Activated CD4-positive, alpha-beta T cell treated with anti-CD3 and anti-CD28 coated beads, Interleukin-2, amount 50 U/mL, for 48 hours (primary cell): ENCODE results near the gene VTI1B.

ENCODE experiments used
- DNase-seq, 2 experiments: peaks; one replicate each; pipeline ENCODE4 v3.0.0-alpha.2; 2020

The VTI1B gene

DNA sequence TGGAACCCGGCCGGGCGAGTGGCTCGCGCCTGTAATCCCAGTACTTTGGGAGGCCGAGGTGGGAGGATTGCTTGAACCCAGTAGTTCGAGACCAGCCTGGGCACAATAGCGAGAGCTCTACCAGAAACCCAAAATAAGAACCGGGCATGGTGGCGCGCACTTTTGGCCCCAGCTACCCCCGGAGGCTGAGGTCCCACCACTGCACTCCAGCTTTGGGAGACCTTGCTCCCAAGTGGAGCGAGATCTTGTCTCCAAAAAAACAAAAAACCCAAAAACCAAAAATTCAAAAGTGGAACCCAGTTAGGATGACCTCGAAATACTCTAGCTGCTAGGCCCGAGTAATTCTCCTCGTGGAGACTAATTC is 769 bp upstream of the VTI1B start:
- no peak for DNase-seq

DNA sequence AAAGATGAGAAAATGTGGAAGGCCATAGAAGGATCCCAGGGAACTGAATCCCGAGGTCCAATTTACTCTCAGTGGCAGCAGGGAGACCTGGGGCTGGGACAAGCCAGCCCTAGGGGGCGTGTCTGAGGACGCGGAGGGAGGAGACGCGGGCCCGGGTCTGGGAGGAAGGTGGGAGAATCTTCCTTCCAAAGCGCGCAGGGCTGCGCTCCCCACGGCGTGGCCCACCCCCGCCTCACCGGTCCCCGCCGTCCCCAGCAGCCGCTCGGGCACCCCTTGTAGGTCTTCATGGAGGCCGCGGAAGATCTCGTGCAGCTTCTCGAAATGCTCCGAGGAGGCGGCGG is 323 bp downstream of the VTI1B start:
- peak; percentile 64 to 70 for DNase-seq

DNA sequence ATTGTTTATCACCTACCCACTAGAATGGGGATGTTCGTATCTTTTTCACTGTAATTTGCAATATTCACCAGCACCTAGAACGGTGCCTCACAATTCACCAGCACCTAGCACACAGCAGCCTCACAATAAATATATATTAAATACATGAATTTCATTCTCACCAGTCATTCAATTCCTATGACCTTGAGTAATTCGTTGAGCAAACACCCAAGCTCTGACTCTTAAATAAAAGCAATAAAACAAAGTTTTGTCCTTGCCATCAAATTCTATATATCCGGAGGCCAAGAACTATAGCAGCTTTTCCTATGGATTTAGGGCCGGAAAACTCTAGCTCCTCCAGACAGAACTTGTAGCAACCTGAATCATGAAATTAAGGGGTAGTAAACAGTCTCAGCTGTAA is 981 bp downstream of the VTI1B start:
- no peak for DNase-seq

- no peak for DNase-seq
Observed at GRCh38 chr14:67668559-67668958, 5.9 kb downstream of the VTI1B start.

DNA sequence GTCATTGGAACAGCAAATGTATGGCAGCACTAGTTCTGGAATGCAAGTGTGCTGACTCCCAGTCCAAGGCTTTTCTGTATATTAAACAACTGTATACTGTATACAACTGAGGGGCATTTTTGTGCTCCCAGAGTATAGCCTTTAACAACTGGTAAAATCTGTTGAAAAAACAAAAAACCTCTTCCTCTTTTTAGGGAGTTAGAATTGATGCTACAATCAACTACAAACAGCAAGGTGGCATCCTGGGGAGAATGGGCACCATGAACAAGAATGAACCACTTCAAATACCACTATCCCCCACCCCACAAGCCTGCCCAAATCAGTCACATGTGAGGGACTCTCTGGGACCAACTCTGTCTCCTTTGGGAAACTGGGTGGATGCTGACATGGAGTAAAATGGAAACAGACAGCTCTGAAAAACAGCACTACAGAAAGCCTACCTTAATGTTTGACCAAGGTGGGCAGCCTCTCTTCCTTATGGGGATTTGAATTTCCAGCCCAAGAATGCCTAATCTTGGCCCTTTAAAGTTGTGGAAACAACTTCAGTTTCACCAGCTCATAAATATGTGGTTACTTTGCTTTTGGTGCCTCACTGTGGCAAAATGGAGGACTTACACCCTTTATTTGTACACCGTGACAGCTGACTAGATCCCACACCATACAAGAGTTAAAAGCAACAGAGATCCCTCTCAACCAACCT is 7.5 kb downstream of the VTI1B start:
- DNase-seq = peak in 1 of 2 experiments; percentile 18

GRCh38 chr14:67665868-67666267 is 8.6 kb downstream of the VTI1B start:
- DNase-seq = no peak

- DNase-seq = no peak
Observed at GRCh38 chr14:67663633-67664032, 10.8 kb downstream of the VTI1B start.

DNA sequence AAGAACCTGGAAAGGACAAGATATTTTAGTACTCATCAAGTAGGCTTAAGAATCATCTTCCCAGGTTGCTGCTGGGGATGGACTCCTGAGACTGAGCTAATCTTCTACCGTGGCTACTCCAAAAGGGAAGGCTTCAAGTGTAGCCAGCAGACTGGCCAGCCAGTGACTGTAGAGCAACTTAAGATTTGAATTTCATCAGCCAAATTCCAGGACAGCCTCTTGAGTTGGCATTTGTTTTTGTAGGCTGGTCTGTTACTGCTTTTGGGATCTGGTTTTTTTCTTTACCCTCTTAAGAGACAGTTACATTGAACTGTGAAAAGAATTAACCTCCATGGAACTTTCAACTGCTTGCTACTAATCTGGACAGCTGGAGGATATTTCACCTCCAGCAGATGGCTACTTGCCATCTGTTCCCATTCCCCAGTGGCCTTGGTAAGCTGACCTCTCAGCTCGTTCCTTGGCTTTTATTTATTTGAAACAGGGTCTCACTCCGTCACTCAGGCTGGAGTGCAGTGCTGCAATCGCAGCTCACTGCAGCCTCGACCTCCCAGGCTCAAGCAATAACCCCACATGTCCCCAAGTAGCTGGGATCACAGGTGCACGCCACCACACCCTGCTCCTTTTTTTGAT is 20.7 kb downstream of the VTI1B start:
- no peak for DNase-seq

- DNase-seq = no peak
Observed at GRCh38 chr14:67652189-67652588, 22.2 kb downstream of the VTI1B start.

- no peak for DNase-seq
Observed at GRCh38 chr14:67650694-67651093, 23.7 kb downstream of the VTI1B start.

DNA sequence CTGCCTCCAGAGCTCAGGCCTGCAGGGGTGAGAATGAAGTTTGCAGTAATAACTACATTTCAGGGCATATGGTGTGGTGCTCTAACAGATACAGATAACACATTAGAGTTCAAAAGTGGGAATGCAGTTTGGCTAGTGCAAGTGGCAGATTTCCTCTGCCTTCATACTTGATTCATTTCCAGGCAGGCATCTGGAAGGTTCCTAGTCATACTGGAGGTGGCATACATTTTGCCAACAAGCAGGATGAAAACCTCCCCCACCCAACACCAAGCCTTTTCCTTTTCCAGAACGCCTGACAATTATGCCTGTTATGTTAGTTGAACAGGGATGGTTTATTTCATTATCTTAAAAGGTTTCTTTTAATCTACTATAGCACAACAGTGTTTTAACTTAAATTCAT is 24.3 kb downstream of the VTI1B start:
- DNase-seq = no peak

GRCh38 chr14:67646131-67646530 is 28.3 kb downstream of the VTI1B start:
- no peak for DNase-seq

GRCh38 chr14:67645414-67645813 is 29.0 kb downstream of the VTI1B start:
- DNase-seq = no peak

DNA sequence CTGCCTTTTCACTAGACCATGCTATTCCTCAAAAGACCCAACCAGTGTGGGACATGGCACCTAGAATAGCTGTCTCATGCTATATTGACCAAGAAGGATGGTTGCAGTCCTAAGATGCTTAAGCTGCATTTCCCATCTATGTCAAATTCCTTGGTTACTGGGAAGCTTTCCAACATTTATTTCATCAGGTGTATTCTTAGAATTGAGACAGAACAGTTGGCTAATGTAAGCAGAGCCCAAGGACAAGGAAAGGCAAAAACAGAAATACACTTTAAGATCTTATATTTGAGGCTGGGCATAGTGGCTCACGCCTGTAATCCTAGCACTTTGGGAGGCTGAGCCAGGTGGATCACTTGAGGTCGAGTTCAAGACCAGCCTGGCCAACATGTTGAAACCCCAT is 30.0 kb downstream of the VTI1B start:
- DNase-seq = no peak

GRCh38 chr14:67643713-67644112 is 30.7 kb downstream of the VTI1B start:
- no peak for DNase-seq

- peak; percentile 17 to 47 for DNase-seq
Observed at GRCh38 chr14:67641902-67642749, 32.3 kb downstream of the VTI1B start.

DNA sequence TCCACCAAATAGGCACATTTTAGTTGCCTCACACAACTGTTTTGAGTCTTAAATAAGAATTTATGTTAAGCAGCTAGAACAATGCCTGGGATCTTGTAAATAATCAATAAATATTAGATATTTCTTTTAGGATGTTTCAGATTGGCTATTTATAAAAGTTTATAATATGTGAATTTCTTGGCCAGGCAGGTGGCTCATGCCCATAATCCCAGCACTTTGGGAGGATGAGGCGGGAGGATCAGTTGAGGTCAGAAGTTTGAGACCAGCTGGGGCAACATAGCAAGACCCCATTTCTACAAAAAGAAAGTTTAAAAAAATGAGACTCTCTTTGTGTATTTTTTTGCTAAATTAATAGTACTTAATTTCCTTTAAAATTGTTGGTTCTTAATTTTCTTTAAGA is 33.0 kb downstream of the VTI1B start:
- no peak for DNase-seq

- DNase-seq = no peak
Observed at GRCh38 chr14:67638642-67639041, 35.8 kb downstream of the VTI1B start.

- no peak for DNase-seq
Observed at GRCh38 chr14:67636361-67636919, 38.0 kb downstream of the VTI1B start.

GRCh38 chr14:67633451-67634147 is 40.8 kb downstream of the VTI1B start:
- no peak for DNase-seq

GRCh38 chr14:67630938-67631337 is 43.5 kb downstream of the VTI1B start:
- no peak for DNase-seq

GRCh38 chr14:67630186-67630585 is 44.2 kb downstream of the VTI1B start:
- no peak for DNase-seq

GRCh38 chr14:67627519-67627918 is 46.9 kb downstream of the VTI1B start:
- DNase-seq = no peak
